ENCODE results near the gene EPHA10.

Gene EPHA10

DNA sequence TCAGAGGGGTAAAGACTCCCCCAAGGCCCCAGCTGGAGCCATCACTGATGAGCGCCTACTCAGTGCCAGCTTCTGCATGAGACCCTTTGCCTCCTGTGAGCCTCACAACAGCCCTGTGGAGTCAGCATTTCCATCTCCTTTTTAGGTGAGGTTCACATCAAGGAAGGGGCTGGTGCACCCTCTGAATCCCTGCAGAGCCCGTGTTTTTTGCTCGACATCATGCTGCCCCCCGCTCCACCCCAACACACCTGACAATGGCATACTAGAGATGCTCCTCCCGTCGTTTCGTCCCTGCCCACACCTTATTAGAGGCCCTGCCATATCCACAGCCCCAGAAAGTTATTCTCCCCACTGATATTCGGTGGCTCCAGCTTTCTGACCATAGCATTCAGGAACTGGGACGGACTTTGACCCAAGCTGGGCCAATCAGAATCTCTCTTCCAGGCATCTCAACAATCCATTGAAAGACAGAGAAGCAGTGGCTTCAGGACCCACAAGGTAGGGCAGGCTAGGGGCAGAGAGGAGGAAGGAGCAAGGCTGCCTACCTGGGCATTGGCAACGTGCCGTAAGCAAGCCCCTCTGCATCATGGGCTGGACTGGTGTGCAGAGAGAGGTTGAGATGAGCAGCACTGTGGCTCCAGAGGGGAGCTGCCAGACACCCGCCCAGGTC is 32.7 kb downstream of the EPHA10 start:
- DNase-seq: no peak

DNA sequence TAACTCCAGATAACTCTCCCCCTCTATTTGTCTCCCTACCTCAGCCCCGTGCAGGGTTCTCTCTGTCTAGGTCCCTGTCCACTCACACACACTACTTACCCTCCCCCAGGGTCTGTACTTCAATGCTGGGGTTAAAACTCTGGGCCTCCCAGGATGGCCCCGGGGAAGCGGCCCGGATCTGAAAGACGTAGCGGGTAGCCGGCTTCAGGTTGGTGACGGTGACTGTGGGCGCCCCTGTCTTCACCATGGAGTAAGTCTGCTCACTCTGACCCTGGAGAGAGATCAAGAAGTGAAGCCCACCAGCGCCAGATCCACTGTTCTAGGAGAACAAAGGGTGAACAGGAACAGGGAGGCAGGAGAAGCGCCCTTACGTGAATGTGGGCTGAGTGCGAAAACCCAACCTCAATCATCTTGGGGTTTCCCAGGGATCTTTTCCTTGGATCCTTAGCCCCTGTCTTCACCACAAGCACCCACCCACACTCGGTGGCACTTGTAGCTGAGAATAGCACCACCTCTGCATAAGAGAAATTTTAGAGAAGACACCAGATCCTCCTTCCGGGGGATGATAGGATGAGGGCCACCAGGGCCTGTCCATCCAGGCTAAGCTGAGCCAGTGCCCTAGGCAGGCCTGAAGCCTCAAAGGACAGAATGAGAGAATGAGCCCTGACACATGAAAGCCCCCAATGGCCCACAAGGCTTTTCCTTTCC is 33.5 kb downstream of the EPHA10 start:
- DNase-seq: no peak

DNA sequence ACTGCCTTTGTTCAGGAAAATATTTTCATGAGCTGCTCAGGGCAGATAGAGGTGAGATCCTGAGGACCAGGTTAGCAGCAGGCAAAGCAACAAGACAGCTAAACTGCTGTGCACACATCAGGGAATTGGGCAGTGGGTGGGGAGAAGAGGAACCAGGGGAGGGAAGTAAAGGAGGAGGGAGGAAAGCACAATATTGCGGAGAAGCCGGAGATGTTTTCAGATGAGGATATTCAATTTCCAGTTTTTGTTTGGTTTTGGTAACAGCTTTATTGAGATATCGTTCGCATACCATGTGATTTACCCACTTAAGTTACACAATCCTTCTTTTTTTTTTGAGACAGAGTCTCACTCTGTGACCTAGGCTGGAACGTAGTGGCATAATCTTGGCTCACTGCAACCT is 34.5 kb downstream of the EPHA10 start:
- no peak for DNase-seq

GRCh38 chr1:37728416-37728815 is 36.5 kb downstream of the EPHA10 start:
- no peak for DNase-seq

DNA sequence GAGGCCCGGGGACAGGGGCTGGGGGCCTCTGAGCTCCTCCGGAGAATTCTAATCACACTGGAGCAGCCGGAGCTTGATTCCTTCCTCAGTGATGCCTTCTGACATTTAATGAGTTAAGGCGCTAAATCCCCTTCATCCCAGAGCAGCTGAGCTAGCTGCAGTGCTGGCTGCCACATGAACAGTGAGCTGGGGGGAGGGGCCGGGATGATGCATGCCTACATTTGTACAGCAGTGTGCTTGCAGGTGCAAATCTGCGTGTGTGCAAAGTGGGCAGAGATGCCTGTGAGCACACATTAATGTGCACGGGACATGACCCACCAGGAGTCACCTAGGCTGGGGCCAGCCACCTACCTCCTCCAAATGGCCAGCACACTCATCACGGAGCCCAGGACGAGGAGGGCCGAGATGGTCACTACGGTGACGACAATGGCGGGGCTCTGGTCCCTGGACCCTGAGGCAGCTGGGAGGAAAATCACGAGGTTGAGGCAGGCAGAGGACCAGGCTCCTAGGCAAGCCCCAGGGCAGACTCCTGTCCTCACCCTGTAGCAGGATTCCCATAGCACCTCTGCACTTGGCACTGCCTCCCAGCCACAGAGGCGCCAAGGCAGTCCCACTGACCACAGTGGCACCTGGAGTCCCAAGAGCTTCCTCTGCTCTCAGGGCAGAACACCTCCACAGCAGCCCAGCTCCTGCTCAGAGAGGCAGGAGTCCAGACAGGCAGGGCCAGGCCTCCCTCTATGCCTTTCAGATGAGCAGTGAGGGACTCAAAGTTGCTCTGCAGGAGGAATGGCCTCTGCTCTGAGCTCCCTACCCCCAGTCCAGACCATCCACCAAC is 38.0 kb downstream of the EPHA10 start:
- DNase-seq: no peak

DNA sequence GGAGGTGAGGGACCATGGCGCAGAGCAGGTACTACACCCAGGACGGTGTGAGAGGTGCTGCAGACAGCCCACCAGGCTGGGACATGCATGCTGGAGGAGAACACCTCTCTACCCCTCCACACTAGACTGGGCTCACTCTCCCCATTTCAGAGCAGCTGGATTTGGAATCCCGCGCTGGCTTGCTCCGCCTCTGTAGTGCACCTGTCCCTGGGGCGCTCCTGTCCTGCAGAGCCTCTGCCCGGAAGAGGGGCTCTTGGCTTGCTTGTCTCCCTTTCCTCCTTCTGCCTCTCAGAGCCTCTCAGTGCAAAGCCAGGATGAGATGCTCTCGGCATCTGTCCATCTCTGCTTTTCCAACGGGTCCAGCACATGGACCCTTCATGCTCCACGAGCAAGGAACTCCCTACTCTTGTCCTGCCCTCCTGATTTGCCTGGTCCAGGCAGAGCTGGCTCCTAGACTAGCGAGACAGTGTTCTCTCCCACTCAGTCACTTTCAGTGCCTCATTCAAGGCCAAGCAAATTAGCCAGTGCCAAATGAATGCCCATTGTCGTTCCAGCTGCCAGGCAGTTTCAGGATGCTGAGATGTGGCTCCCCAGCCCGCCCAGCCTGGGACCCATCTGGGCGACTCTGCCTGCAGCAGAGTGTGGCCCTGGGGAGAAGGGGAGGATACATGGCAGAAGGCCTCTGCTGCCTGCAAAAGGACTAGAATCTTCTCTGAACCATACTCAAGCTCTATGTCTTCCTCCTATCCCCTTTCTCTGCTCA is 38.9 kb downstream of the EPHA10 start:
- DNase-seq: no peak

DNA sequence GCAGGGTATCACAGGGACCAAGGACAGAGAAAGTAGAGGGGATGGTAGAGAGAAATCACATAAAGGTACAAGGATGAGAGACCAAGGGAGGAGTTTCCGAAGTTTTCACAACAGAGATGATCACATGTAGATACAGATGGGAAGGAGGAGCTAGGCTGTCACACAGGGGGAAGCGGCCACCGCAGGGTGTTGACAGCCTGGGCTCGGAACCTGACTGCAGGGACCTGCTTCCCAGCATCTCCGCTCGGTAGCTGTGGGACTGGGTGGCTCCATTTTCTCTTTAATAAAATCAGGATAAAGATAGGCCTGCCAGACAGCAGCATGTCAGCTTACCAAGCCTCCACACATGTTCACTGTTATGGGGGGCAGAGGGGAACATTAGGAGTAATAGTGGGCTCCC is 40.3 kb downstream of the EPHA10 start:
- no peak for DNase-seq

DNA sequence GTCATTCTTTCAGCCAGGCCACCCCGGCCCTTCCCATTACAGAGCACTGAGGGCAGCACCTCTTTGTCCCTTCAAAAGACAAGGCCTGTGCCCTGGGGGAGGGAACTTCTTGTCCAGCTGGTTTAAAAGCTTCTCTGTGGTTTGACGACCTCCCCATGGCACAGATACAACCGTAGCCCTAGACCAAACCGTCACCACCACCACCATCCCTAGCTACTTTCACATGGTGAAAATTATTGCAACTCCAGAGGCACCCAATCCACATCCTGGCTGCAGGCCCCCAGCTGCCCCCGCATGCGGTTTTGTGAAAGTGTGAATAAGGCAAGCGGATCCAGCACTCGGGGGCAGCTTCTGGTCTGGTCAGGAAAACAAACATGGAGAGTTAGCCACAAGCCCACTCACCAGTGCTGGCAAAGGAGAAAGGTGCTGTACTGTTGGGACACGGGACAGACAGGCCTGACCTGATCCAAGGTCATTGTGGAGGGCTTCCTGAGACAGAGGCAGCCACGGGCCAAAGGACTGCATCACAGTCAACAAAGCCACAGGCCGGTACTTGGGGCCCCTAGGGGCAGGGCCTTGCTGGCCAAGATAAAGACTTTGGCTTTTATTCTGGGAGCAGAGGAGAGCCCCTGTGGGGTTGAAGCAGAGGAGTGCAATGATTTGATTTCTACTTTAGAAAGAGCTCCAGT is 41.4 kb downstream of the EPHA10 start:
- no peak for DNase-seq

DNA sequence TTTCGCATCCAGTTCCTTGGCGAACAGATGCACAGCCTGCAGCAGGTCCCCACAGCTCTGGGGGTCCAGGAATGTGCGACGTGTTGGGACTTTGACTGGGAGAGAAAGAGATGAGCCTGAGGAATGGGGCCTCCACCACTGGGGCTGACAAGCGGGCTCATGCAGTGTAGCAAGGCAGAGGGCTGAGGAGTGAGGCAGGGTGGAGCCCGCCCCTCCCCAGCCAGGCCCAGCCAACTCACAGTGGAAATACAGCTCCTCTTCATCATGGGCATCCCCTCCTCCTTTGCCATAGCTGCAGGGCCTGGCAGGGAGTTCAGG is 41.9 kb downstream of the EPHA10 start:
- no peak for DNase-seq

DNA sequence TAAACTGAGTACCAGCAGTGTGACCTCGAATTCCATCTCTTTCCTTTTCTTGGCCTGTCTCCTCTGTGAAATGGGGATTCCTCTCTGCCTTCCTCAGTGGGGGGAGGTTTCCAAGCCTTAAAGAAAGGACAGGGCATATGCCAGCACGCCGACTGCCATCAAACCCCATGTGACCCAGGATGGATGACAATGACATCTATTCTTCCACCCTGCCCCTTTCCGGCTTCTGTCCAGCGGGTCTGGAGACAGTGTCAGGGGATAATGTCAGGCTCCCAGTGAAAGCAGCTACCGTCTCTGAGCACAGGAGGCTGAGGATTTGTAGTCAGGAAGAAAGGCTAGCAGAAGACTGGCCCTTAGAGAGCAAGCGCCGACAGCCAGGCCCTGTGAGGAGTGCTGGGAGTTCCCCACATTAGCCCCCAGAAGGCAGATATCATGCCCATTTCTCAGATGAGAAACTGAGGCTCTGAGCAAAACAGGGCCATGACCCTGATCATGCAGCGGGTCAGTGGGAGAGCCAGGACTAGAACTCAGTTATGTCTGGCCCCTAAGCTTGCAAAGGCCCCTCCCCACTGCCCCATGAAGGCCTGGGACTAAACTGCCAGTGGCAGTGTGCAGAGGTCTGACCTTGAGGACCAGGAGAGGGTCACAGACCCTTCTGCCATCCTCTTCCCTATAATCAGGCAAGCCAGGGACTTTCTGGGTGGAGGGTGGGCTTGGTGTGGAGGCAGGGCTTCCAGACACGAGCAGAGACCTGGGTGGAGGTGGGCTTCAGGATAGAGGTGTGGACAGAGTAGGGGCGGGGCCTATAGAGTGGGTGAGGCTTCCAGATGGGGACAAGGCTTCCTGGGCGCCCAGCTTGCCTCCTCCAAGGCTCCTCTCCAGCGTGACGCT is 42.5 kb downstream of the EPHA10 start:
- DNase-seq: no peak

- no peak for DNase-seq
Observed at GRCh38 chr1:37721565-37721964, 43.4 kb downstream of the EPHA10 start.

- no peak for DNase-seq
Observed at GRCh38 chr1:37720231-37721130, 44.4 kb downstream of the EPHA10 start.

DNA sequence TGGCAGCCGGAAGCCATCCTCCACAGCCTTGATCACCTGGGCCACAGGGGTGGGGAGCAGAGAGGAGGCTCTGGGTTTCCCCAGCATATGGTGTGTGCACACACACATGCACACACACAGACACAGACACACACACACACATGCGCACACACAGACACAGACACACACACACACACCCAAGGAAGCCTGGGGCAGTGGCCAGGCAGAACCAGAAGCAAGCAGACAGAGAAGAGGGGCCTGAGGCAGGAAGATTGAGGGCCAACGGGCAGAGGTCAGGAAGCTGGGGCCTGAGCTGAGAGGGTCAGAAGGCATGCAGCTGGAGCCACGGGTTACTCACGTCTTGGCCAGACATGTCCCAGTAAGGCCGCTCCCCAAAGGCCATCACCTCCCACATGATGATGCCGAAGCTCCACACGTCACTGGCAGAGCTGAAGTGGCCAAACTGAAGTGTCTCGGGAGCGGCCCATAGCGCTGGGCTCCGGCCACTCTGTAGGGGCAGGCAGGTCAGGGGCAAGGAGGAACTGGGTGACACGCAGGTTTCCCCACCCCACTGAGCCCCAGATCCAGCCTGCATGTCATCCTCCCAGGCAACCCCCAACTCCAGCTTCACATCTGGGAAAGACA is 45.2 kb downstream of the EPHA10 start:
- no peak for DNase-seq

- DNase-seq: no peak
Observed at GRCh38 chr1:37718901-37719571, 45.9 kb downstream of the EPHA10 start.

DNA sequence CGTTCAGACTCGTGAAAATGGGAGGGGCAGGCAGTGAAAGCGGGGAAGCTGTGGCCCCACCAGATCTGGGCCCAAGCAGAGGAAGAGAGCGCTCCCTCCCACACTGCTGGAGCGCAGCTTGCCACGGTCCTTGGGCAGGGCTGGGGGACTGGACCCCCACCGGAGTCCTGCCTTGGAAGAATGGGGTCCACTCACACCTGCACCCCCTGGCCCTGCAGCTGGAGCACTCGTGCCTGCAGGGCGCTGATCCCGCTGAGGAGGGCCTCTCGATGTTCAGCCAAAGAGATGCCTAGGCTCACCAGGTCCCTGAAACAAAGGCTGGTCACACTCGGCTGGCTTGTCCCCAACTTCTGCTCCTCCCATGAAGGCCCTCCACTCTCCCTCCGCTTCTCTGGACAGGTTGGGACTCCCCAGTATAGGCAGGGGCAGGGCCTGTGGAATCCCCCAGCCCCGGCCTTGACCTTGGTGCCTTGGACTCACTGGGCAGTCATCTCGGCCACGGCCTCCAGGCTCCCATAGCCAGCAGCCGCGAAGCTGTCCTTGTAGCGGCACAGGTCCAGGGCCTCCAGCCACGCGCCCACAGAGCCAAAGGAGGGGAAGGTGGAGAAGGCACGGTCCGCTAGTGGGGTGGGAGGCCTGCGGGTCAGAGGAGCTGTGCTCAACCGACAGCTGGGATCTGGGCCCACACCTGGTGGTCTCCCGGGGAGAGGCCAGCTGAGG is 46.6 kb downstream of the EPHA10 start:
- no peak for DNase-seq

DNA sequence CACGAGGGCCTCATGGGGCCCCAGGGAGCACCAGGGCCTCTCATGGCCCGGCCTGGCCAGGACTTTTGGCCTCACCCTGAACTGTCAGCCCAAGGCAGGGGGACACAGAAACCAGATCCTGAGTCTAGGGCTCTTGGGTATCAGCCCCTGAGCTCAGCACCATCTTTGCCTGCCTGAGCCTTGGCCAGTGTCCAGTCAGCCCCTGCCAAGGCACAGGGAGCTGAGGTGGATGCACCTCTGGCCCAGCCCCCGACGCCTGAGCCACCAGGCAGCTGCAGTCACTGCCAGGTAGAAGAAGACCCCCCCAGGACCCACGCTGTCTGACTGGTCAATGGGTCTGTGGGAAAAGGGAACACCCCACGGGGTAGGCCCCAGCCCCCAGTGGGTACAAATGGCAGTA is 47.3 kb downstream of the EPHA10 start:
- DNase-seq: no peak

DNA sequence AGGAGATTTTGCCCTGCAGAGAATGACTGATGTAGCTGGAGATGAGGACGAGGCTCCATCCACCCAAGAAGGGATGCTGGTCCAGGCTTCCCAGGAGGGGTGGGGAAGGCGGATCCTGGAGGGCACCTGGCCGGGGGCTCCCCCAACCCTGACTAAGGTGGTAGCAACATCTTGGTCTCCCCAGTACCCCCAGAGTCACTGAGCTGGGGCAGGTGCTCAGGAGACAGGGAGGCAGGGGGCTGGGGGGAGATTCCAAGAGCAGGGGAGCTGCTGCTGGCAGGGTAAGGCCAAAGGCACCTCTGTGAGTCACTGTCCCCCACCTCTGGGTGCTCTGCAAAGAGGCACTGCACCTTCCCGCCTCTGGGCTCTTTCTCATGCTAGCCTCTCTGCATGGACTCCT is 48.6 kb downstream of the EPHA10 start:
- DNase-seq: no peak

DNA sequence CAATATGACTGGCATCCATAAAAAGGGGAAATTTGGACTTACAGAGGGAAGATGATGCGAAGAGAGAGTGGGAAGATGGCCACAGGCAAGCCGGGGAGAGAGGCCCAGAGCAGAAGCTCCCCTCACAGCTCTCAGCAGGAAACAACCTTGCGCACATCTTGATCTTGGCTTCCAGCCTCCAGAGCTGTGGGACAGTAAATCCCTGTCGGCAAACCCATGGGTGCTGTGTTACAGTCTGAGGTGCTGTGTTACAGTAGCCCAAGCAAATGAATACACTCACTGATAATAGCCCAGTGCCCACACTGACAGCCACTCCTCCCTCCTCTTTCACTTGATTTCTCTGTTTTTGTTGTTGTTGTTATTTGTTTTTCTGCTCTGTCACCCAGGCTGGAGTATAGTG is 50.2 kb downstream of the EPHA10 start:
- no peak for DNase-seq

DNA sequence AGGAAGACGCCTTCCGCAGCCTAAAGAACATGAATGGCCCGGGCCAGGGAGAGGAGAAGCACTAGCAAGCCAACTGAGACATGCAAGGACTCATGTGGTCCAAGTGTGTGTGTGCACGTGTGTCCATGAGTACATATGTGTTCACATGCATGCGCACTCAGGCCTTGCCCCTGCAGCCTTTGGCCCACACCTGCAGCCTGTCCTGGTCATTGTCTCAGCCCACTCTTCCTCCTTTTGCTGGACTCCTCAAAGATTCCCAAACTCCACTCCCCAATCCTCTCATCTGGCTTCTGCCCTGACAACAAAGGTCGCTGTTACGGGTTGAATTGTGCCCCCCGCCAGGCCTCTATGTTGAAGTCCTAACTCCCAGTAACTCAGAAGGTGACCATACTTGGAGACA is 50.7 kb downstream of the EPHA10 start:
- DNase-seq: no peak
